Measurements from ENCODE around the gene SUGCT.
A peak's percentile ranks its signal among the peaks of the same experiment; 100 is the strongest.
"Not testable (repeated sequence)": the region's sequence is repeated elsewhere in the genome, so short reads cannot be mapped to it uniquely, and the experiment has no call there.

SUGCT gene

DNA sequence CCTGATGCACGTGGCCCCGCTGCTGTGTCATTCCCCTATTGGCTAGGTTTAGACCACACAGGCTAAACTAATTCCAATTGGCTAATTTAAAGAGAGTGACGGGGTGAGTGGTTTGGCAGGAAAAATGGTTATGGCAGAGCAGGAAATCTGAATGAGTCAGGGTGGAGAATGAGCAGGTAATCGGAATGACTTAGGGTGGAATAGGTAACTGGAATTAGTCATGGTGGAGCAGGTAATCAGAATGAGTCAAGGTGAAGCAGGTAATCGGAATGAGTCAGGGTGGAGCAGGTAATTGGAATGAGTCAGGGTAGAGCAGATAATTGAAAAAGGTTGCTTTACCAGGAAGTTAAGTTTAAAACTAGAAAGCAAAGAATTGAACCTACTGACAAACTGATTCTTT lies 7.1 kb downstream of the SUGCT start:
- not testable (repeated sequence) for DNase-seq

DNA sequence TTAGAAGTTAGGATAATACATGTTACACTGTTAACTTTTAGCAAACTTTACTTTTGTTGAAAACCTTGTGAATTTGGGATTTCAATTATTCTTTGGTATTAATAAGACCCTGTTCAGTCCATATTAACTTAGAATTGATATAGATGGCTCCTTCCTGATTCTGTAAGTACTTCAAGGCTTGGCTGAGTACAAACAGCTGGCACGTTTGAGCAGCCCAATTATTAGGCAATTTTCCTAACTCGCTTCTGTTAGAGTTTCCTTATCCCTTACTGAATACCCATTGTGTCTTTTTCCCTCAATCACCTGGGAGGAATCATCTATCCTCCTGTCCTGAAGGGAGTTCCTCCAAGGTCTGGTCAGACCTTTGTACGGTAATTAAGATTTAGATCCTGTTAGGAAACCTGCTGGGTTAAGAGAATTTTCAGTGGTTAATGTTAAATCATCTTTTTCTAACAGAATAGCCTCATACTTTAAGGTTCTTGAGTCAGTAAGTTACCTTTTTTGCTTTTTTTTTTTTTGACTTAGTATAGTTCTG lies 10.9 kb downstream of the SUGCT start:
- not testable (repeated sequence) for DNase-seq

DNA sequence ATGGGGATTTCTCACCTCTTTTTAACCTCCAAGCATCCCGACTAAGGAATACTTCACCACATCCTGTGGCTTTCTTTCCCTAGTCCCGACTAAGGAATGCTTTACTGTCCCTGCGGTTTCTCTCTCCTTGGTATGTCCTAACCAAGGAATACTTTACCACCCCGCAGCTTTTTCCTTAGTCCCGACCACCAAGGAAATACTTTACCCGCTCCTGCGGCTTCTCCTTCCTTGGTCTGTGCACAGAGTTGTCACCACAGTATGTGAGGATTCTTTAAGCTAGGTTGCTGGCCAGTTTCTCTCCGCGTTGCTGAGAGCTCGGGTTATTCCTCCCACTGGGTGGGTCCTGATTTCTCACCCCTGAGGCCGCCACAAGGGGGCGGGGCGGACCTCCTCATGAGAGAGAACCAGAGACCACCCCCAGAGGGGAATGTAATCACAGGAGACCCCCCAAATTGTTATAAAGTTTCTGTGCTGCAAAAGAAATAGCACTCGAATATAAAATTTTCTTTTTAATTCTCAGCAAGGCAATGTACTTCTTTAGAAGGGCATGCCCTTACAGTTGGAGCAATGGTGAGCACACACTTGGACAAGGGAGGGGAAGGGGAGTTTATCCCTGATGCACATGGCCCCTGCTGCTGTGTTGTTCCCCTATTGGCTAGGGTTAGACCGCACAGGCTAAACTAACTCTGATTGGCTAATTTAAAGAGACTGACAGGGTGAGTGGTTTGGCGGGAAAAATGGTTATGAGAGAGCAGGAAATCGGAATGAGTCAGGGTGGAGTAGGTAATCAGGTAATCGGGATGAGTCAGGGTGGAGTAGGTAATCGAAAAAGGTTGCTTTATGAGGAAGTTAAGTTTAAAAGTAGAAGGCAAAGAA lies 12.8 kb downstream of the SUGCT start:
- no peak for DNase-seq

DNA sequence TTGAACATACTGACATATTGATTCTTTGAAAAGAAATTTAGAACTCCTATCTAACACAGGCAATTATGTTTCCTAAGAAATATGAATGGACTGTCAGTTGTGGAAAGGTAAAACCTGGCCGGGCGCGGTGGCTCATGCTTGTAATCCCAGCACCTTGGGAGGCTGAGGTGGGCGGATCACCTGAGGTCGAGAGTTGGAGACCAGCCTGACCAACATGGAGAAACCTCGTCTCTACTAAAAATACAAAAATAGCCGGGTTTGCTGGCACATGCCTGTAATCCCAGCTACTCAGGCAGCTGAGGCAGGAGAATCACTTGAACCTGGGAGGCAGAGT lies 13.4 kb downstream of the SUGCT start:
- not testable (repeated sequence) for DNase-seq

DNA sequence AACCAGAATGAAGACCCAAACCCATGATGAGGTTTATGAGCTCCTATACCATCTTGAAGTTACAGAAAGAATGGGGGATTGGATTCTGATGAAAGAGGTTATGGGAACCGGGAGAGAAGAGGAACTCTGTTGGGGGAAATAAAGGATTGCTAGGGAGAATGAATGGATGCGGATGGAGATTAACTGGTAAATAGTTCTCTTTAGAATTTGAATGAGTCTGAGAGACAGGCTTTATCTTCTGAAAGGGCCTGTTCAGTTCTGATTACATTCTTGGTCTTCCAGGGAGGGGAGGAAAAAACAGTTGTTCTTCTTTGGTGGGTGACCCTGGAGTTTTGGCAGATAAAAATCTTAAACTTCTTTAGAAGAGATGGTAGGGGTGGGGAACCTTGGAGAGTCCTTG lies 13.9 kb downstream of the SUGCT start:
- no peak for DNase-seq

DNA sequence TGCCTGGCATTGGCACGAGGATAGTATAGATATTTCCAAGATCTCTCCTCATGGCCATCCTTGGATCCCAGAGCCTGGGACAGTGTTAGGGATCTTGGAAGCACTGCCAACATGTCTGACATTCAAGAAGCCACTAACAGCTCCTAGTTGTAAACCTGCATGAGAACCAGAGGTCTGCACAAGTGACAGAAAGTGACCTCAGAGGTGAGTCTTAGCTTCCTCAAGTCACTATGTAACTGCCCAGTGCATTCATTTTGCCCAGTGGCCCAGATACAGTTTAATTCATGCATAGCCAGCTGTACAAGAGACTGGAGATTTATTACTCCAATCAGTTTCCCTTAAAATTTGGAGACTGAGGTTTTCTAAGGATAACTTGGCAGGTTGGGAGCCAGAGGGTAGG lies 16.7 kb downstream of the SUGCT start:
- no peak for DNase-seq

DNA sequence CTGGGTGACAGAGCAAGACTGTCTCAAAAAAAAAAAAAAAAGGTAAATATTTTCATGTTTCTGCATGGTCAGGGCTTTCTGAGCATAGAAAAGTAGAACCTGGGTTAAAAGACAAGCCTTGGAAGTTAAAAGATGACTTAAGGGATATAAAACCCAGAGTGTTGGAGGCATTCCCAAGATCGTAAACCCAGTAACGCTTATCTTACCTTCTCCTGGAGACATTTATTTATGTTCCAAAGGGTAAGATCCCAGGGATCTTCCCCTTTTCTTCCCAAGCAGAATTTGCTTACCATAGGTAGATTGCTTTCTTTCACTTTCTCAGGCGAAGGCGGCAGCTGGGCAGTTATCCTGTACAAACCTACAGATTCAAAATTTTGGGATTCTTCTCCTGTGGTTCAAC lies 22.2 kb downstream of the SUGCT start:
- DNase-seq, result no peak

DNA sequence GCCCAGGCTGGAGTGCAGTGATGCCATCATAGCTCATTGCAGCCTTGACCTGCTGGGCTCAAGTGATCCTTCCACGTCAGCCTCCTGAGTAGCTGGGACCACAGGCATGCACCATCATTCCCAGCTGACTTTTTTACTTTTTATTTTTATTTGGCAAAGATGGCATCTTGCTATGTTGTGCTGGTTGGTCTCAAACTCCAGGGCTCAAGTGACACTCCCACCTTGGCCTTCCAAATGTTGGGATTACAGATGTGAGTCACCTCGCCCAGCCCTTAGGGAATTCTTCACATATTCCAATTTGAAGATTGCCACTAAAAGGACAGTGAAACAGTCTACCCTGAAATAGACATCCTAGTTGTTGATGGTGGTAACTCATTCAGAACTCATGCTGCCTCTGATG lies 27.7 kb downstream of the SUGCT start:
- DNase-seq, result no peak

DNA sequence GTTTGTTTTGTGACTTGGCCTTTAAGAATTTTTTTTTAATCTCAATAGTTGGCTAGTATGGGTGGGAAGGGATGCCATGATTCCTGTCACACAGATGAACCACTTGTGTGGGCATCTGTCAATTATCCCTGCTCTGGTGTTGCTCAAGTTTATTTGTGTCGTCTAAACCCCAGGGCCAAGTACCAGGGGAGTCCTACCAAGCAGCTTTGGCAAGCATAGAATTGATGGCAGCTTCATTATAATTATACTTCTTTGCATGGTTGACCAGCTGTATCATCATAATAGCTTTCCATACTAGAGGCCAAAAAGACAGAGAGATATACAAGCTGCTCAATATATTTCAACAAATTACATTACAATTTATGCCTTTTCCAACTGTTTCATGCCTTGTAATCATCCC lies 30.4 kb downstream of the SUGCT start:
- no peak for DNase-seq

DNA sequence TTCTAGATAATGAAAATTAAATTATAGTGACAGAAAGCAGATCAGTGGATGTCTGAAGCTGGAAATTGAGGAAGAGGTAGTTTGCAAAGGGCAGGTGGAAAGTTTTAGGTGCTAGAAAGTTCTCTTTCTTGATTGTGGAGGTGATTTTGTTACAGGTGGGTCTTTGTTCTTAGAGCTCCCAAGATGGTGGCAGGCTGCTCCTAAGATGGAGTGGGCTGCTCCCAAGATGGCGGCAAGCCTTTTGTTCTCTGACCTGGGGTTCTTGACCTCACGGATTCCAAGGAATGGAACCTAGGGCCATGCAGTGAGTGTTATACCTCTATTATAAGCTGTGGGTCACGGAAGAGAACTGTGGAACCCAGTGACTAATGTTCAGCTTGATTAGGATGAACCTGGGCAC lies 32.5 kb downstream of the SUGCT start:
- no peak for DNase-seq

DNA sequence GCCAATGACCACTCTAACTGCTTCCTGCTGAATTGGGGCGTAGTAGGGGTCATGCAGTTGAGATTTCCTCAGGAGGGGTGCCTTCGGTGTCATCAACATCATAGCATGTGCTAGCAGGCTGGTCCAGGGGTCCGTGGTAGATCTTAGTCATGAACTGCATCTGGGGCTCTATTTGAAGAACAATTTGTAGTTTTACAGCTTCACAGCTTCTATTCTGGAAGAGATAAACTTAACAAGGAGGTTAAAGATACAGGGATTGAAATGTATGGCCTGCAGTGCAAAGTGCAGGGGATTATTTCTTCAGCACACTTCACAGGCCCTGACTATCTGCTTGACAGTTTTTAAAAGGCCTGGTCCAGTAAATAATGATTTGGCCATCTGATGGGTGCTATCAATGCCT lies 33.5 kb downstream of the SUGCT start:
- DNase-seq, result not testable (repeated sequence)

DNA sequence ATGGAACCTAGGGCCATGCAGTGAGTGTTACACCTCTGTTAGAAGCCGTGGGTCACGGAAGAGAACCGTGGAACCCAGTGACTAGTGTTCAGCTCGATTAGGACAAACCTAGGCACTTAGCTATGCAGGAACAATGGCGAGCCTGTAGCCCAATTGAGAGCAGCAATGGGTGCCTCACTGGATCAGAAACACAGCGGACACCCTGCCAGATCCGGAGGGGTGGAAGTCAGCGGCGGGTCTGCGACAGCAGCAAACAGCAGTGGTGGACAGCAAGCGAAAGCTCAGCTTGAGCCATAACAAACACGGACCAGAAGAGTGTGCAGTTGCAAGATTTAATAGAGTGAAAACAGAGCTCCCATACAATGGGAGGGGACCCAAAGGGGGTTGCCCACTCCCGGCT lies 38.3 kb downstream of the SUGCT start:
- not testable (repeated sequence) for DNase-seq

DNA sequence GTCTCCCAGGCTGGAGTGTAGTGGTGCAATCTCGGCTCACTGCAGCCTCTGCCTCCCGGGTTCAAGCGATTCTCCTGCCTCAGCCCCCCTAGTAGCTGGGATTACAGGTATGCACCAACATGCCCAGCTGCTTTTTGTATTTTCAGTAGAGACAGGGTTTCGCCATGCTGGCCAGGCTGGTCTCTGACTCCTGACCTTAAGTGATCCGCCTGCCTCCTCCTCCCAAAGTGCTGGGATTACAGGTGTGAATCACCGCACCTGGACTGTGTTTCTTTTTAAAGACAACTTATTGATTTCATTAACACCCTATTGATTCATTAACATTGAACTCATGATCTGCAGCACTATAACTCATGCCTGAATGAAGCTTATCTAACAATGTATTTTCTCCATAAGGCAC lies 40.5 kb downstream of the SUGCT start:
- not testable (repeated sequence) for DNase-seq

DNA sequence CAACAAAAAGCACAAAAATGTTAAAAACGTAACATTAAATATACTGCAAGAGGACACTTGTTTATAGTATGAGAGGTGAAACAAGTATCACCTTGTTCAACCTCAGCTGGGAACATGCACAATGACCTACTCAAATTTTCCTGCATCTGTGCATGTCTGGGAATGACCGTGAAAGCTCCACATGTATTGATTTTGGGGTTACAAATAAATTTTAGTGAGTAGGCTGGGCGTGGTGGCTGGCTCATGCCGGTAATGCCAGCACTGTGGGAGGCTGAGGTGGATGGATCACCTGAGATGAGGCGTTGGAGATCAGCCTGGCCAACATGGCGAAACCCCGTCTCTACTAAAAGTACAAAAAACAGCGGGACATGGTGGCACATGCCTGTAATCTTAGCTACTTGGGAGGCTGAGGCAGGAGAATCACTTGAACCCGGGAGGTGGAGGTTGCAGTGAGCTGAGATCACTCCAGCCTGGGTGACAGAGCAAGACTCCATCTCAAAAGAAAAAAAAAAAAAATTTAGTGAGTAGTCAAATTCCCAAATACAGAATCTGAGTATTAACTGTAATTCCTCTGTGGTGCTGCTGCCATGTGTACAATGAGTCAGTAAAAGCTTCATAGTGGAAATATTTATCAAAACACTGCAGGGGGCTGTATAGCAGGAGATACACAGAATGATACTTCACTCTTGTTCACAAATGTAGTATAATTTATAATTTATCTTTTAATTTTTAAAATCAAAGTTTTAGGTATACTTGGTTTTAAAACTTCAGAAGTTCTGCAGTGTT lies 41.1 kb downstream of the SUGCT start:
- no peak for DNase-seq

DNA sequence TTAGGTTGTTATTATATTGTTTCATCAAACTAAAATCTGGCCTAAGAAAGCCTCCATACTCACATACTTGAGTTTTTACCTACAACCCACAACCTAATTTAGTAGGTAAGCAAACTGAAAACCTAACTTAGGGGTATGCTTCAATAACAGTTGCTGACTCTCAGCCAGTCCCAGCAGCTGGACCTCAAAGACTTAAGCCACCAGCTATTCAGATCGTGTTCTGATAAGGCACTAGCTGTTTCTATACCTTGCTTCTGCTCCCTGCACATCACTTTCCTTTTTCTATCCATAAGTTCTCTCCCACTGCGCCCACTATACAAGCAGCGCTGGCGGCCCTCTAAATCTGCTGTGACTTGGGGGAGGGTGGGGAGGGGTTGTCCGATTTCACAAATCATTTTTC lies 42.3 kb downstream of the SUGCT start:
- DNase-seq, result no peak

DNA sequence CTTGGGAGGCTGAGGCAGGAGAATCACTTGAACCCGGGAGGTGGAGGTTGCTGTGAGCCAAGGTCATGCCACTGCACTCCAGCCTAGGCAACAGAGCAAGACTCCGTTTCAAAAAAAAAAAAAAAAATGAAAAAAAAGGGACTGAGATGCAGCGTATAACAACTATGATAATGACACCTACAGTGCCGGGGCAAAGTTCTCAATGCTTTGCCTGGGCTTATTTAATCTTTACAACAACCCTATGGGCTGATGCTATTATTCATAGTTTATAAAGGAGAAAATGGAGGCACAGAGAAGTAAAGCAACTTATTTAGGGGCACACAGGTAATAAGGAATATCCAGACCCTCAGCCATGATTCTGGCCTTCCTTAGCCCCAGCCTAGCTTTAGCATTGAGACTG lies 47.6 kb downstream of the SUGCT start:
- no peak for DNase-seq

DNA sequence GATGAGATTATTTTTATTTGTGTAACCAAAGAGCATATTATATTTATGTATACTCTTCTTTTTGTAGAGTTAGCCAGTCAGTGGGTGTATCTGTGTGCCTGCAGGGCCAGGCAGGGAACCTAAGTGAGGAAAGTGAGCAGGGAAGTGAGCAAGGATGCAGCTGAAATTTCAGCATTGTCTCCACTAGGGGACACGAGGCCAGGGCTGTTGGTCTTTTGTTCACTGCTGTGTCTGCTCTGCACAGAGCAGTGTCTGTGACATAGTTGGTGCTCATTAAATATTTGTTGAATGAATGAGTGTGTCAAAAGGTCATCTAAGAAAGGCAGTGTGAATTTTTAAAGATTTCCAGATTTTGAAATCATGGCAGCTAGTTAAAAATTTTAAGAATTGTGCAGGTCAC lies 51.8 kb downstream of the SUGCT start:
- no peak for DNase-seq

DNA sequence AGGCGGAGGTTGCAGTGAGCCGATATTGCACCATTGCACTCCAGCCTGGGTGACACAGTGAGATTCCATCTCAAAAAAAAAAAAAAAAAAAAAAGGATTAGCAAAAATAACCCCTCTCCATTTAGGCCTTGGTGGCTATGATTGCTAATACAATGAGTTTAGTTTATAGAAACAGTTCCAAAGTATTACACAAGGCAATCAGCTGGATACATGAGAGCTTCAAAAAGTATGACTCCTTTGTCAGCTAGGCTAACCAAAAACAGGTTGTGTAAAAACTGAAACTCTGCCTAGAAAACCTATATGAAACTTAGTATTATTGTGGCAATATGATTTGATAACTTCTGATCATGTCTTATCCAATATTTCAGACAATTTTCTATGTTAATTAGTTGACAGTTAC lies 57.2 kb downstream of the SUGCT start:
- peak; percentile 2 for DNase-seq

DNA sequence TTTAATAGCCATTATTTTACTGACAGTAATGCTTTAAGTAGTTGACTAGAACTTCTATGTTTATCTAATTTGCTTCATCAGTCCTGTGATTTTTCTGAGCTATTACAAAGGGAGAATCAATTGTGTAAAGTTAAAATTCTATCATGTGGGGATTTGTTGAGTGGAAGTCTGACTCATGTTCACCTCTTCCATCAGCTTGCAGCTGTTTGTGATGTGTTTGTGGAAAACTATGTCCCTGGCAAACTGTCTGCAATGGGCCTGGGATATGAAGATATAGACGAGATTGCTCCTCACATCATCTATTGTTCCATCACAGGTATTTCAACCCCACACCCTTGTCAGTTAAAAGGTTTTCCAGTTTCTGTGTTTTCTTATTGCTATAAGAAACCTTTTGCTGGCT lies 59.9 kb downstream of the SUGCT start:
- DNase-seq, result no peak

DNA sequence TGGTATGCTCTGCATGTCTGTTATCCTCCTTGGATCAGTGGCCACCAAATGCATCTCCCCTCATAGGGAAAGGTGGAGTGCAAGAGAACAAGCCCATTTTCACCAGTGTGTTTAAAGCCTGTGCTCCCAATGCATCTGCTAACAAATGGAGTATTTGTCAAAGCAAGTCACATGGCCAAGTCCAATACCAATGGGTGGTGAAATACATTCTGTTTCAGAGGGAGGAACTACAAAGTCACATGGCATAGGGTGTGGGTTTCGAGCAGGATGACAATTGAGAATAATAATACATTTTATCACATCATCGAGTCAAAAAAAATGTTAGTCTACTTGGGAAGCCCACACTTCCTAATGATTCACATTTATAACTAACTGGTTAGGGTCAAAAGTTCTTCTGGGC lies 62.7 kb downstream of the SUGCT start:
- no peak for DNase-seq

DNA sequence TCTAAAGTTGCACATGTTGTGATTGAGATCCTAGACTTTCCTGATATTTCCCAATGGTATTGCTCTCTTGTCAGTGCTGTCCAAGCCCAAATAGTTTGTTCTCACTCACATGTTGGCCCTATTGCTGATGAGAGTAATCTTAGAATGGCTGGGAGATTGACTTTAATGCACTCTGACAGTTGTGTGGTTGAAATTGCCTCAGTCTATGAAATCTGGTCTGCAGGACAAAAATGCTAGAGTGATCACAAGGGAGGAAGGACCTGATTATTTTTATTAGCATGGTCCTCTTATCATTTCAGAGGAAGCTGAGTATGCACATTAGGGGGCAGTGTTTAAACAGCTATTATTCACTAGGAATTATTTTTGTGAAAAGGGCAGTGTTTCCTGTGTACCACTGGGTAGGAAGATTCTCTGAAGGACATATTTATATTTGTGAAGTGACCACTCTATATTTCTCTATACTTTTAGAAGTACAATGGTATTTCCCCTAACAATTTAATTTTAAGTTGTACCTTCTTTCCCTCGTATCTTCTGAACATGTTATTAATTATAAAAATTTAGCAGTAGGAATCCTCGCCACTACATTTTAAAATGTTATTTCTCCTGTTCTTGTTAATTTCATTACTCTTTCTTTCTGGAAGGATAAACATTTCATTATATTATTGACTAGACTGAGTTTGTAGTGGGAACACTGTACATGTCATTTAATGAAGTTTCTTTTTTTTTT lies 64.4 kb downstream of the SUGCT start:
- DNase-seq, result peak; percentile 34

DNA sequence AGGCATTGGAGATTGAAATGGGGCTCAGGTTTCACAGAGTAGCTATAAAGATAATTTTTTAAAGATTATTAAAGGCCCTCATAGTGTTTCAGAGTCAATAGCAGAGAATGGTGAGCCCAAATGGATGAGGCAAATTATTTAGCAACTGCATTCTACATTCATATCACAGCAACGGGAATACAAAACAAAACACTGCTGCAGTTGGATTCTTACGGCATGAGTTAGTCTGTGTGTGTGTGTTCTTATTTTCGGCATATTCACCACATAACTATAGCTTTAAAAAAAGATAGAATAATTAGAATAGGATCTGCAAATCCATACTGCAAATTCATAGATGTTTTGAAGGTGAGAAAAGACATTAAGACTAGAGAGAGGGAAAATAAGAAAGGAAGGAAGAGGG lies 66.0 kb downstream of the SUGCT start:
- DNase-seq, result no peak

DNA sequence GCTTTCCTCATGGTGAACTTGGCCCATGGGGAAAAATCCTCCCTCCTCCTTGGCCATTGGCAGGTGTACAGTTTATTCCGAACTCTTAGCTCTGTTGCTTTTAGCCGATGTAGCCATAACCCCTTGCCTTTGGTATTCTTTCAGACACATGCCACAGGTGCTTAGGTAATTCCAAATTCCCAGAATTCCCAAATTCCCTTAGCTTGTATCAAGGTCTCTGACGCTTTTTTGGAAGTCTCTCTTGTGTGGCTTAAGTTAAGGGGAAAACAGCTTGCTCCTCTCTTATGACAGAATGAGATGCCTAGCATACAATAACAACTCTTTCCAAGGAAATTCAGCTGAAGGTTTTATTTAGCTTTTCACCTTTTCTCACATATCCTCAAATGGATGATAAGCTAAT lies 68.0 kb downstream of the SUGCT start:
- no peak for DNase-seq

DNA sequence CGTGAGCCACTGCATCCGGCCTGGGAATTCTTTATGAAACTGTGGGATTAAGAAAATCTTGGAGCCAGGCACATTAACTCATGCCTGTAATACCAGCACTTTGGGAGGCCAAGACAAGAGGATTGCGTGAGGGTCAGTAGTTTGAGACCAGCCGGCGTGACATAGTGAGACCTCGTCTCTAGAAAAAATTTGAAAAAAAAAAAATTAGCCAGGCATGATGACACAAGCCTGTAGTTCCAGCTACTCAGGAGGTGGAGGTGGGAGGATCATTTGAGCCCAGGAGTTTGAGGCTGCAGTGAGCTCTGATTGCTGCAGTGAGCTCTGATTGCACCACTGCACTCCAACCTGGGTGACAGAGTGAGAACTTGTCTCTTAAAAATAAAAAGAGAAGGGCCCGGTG lies 69.8 kb downstream of the SUGCT start:
- DNase-seq, result no peak
